Neuron (in vitro differentiated cells): ENCODE results near the gene PANK4.
"Not testable (repeated sequence)": the region's sequence is repeated elsewhere in the genome, so short reads cannot be mapped to it uniquely, and the experiment has no call there.

Source experiments
- H2AFZ ChIP-seq: one replicate; pipeline ENCODE4 v1.6.1; 2013; ENCODE audit warnings: low read depth, mild to moderate bottlenecking, inconsistent platforms, low read length, moderate library complexity
- H3K27me3 ChIP-seq: one replicate; pipeline ENCODE4 v1.6.1; 2013; ENCODE audit warnings: low read length; ENCODE audit not compliant: insufficient read depth
- H3K36me3 ChIP-seq: one replicate; pipeline ENCODE4 v1.6.1; 2013; ENCODE audit warnings: low read length; ENCODE audit not compliant: insufficient read depth
- H3K4me1 ChIP-seq: one replicate; pipeline ENCODE4 v1.6.1; 2013; ENCODE audit warnings: low read length; ENCODE audit not compliant: insufficient read depth
- H3K4me3 ChIP-seq: 2 replicates; pipeline ENCODE4 v1.5.1; 2013; ENCODE audit warnings: mild to moderate bottlenecking, low read length, moderate library complexity
- H3K9me3 ChIP-seq: one replicate; pipeline ENCODE4 v1.6.1; 2013; ENCODE audit warnings: low read length

Gene PANK4

GRCh38 chr1:2462819-2463218 is 63.6 kb downstream of the PANK4 start:
- Histone ChIP-seq H3K4me3 (no peak overlapping the region), H3K4me1 (peaks cover 26% of the 10 kb centered on the region), H3K9me3 (no peaks in the 10 kb centered on the region), H3K27me3 (peaks cover 67% of the 10 kb centered on the region), H2AFZ (no peak overlapping the region), H3K36me3 (no peaks in the 10 kb centered on the region)

- Histone ChIP-seq H3K4me3 (no peak overlapping the region), H3K36me3 (no peaks in the 10 kb centered on the region), H3K9me3 (no peaks in the 10 kb centered on the region), H3K27me3 (peaks cover 68% of the 10 kb centered on the region), H3K4me1 (peaks cover 16% of the 10 kb centered on the region), H2AFZ (no peak overlapping the region)
Observed at GRCh38 chr1:2460996-2461751, 65.2 kb downstream of the PANK4 start.

DNA sequence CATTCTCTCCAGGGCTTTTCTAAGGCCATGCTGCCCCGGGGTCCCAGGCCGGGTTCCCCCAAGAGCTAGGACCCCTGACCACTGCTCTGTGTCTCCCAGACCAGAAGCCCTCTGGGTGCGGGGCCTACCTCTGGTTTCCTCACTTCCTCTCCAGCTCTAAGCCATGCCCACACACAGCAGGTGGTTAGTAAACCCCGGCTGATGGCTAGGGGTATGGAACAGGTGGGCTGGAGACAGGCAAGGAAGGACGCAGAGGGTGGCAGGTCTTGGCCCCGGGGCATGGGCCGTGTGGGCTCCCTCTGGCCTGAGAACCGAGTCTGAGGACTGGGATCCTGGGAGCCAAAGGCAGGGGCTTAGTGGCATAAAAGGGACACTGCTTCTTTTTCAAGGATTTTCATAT is 66.2 kb downstream of the PANK4 start:
- Histone ChIP-seq H2AFZ (no peak overlapping the region), H3K9me3 (no peaks in the 10 kb centered on the region), H3K36me3 (no peaks in the 10 kb centered on the region), H3K27me3 (peaks cover 61% of the 10 kb centered on the region), H3K4me1 (peaks cover 10% of the 10 kb centered on the region), H3K4me3 (no peak overlapping the region)

DNA sequence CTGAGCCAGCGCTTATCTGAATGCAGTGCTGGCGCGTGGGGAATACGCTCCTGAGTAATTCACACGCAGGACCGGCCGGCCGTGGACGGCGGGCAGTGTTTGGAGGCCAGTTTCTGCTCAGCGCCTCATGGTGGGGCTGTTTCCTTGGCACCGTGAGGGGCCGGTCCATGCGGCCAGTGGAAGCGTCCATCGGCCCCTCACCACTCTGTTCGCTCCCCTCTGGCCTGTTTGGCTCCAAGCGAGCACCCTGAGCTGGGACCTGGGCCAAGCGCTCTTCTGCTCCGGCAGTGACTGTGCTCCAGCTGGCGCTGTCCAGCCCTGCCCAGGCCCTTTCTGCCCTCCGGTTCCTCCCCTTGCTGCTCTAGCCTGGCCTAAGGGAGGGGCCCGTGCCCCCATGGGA is 66.6 kb downstream of the PANK4 start:
- H3K4me1 ChIP-seq = peaks cover 10% of the 10 kb centered on the region

DNA sequence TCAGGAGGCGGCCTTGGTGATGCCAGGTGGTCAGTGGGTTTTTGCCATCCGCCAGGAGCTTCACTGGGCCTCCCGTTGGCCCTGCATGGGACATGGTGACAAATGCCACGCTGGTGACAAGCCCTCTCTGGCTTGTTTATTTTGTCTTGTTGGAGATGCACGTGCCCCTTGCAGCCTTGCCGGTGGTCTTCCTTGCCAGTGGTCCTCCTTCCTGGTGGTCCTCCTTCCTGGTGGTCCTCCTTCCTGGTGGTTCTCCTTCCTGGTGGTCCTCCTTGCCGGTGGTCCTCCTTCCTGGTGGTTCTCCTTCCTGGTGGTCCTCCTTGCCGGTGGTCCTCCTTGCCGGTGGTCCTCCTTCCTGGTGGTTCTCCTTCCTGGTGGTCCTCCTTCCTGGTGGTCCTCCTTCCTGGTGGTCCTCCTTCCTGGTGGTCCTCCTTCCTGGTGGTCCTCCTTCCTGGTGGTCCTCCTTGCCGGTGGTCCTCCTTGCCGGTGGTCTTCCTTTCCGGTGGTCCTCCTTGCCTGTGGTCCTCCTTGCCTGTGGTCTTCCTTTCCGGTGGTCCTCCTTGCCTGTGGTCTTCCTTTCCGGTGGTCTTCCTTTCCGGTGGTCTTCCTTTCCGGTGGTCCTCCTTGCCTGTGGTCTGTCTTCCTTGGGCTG is 67.2 kb downstream of the PANK4 start:
- H3K36me3 ChIP-seq, H3K4me1 ChIP-seq, H3K4me3 ChIP-seq, H2AFZ ChIP-seq, H3K9me3 ChIP-seq: not testable (repeated sequence)
- peaks cover 56% of the 10 kb centered on the region for H3K27me3 ChIP-seq

More for the DNA sequence above, 66.6 kb downstream of the PANK4 start:
- H3K9me3 ChIP-seq = no peaks in the 10 kb centered on the region
- no peak overlapping the region for H2AFZ ChIP-seq
- H3K36me3 ChIP-seq = no peaks in the 10 kb centered on the region
- H3K27me3 ChIP-seq = peaks cover 60% of the 10 kb centered on the region
- H3K4me3 ChIP-seq = no peak overlapping the region

DNA sequence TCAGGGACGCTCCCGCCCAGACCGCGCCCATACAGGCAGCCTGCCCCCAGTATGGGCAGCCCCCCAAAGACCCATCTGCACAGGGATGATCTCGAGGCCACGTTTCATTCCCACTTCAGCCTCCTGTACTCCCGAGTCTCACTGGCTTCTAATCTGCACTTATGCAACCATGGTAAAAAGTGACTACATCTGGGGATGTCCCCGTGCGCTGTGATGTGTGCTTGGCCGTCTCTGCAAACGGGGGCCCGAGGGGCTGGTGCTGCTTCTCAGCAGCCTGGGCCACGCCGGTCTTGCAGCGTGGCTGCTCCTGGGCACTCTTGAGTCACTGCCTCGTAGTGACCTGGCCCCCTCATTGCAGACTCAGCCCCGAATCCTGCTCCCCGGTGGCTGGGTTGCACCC is 67.7 kb downstream of the PANK4 start:
- H2AFZ ChIP-seq = no peak overlapping the region
- H3K36me3 ChIP-seq = no peaks in the 10 kb centered on the region
- peaks cover 50% of the 10 kb centered on the region for H3K27me3 ChIP-seq
- peaks cover 8% of the 10 kb centered on the region for H3K4me1 ChIP-seq
- H3K4me3 ChIP-seq = no peak overlapping the region
- no peaks in the 10 kb centered on the region for H3K9me3 ChIP-seq
